ENCODE results near the gene LDLRAD4.

- TF ChIP-seq EZH2 (IDR thresholded peaks at IDR 0.05) (no peak), POLR2AphosphoS5 (IDR thresholded peaks at IDR 0.05; ENCODE audit: borderline replicate concordance, low read depth, low read length) (no peak), FOXP2 (optimal IDR thresholded peaks at IDR 0.05; ENCODE audit: control extremely low read depth, extremely low read length, insufficient read depth) (no peak)
These were observed 403.5 kb downstream of the LDLRAD4 start for GRCh38 chr18:13621886-13622619.

Measured in SK-N-MC (cell line).